Sigmoid colon (tissue), 7 donors: ENCODE data around the gene NLRX1. TPM values are rescaled to one million over a fixed set of nuclear protein-coding genes. Genes with fewer than 3 reads are reported as not detected.
"Not testable (repeated sequence)": the region's sequence is repeated elsewhere in the genome, so short reads cannot be mapped to it uniquely, and the experiment has no call there.

Source experiments
- DNase-seq: peaks from one replicate; pipeline ENCODE4 v3.0.0-alpha.2; 2019
- H3K27ac ChIP-seq, 4 donors: fragments of 200-600 bp; sonication (generic); one replicate each; pipeline ENCODE4 v1.5.1; 2016 to 2019; ENCODE audit warnings: mild to moderate bottlenecking in 1 of 4
- H3K27me3 ChIP-seq, 3 donors: fragments of 200-600 bp; sonication (generic); one replicate each; pipeline ENCODE4 v1.5.1; 2019; ENCODE audit warnings: mild to moderate bottlenecking in 1 of 3
- H3K36me3 ChIP-seq, 4 donors: fragments of 200-600 bp; sonication (generic); one replicate each; pipeline ENCODE4 v1.5.1; 2016 to 2019
- H3K4me1 ChIP-seq, 4 donors: fragments of 200-600 bp; sonication (generic); one replicate each; pipeline ENCODE4 v1.5.1; 2017 to 2019
- H3K4me3 ChIP-seq, 4 donors: fragments of 200-600 bp; sonication (generic); one replicate each; pipeline ENCODE4 v1.5.1; 2017 to 2019; ENCODE audit warnings: mild to moderate bottlenecking in 2 of 4, moderate library complexity in 1 of 4
- H3K9me3 ChIP-seq, 4 donors: fragments of 200-600 bp in 3 of 4; sonication (generic) in 3 of 4; one replicate each; pipeline versions ENCODE4 v1.5.1 to v1.6.1; 2013 to 2019
- CTCF ChIP-seq, 4 experiments: fragments of 450-650 bp in 3 of 4; fragments of 200-600 bp in 1 of 4; IDR thresholded peaks; one replicate each; pipeline ENCODE4 v1.5.1; 2016 to 2019; ENCODE audit warnings: antibody characterized with exemption in 4 of 4, mild to moderate bottlenecking in 3 of 4, moderate library complexity in 2 of 4
- EP300 ChIP-seq, 4 donors: sonication (generic); formaldehyde crosslinking; IDR thresholded peaks; one replicate each; pipeline ENCODE4 v1.6.1; 2017; ENCODE audit warnings: antibody characterized with exemption in 4 of 4
- POLR2A ChIP-seq, 2 donors: fragments of 450-650 bp; IDR thresholded peaks; one replicate each; pipeline ENCODE4 v1.6.1; 2016; ENCODE audit warnings: antibody characterized with exemption in 2 of 2, mild to moderate bottlenecking in 2 of 2, moderate library complexity in 2 of 2
- POLR2AphosphoS5 ChIP-seq, 4 donors: sonication (generic); formaldehyde crosslinking; IDR thresholded peaks; one replicate each; pipeline ENCODE4 v1.6.1; 2017; ENCODE audit warnings: antibody characterized with exemption in 4 of 4
- WGBS, 2 donors: extraction: QIAGEN DNeasy Blood & Tissue Kit; methylation state at CpG; one replicate each; pipeline ENCODE4 v1.1.7; 2013; 5-methylcytosine and 5-hydroxymethylcytosine counted together
- intact Hi-C: fragments of 100-400 bp; cut with DNase I; formaldehyde crosslinking; loops from one replicate; pipeline ENCODE4 v1.15.1; 2023
- polyA plus RNA-seq, 3 donors: library from polyadenylated mRNA; stranded (reverse); fragments of 200-250 nt; gene quantifications; one replicate each; pipeline ENCODE4 v1.2.3, GENCODE V29; 2013
- total RNA-seq, 4 donors: library from RNA; depleted of rRNA; stranded (reverse); fragments of >200 nt; gene quantifications; one replicate each; pipeline ENCODE4 v1.1.0, GENCODE V29; 2016
- donor health status: healthy with polysubstance abuse.
- donor health status: Bipolar disorder and iron deficiency.
- donor health status: healthy.

The NLRX1 gene
- total and polyA plus RNA-seq, 7 donors = 3.9 to 21.9 (median 10.7) TPM

DNA sequence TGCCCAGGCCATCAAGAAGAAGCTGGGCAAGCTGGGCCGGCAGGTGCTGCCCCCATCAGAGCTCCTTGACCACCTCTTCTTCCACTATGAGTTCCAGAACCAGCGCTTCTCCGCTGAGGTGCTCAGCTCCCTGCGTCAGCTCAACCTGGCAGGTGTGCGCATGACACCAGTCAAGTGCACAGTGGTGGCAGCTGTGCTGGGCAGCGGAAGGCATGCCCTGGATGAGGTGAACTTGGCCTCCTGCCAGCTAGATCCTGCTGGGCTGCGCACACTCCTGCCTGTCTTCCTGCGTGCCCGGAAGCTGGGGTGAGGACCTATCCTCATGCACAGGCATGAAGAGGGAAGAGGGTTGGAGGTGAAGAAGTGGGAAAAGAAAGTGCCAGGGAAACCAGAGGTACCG is 11.5 kb downstream of the NLRX1 start:
- 93 to 95% methylated on average over 10 of the region's 10 CpGs for WGBS, 2 donors
- peaks cover 0 to 73% (median 17%) of the 10 kb centered on the region in 4 donors for H3K36me3 ChIP-seq
- intact Hi-C loops = no loop called here
- H3K27ac ChIP-seq = no peak overlapping the region
- H3K4me3 ChIP-seq = no peak overlapping the region
- no peaks in the 10 kb centered on the region for H3K9me3 ChIP-seq
- no peak for DNase-seq
- no peaks in the 10 kb centered on the region for H3K27me3 ChIP-seq
- H3K4me1 ChIP-seq = no peaks in the 10 kb centered on the region
- TF ChIP-seq POLR2A (IDR thresholded peaks at IDR 0.05) (no peak), CTCF (IDR thresholded peaks at IDR 0.05) (no peak), EP300 (IDR thresholded peaks at IDR 0.05) (no peak), POLR2AphosphoS5 (IDR thresholded peaks at IDR 0.05) (no peak)

GRCh38 chr11:119180729-119181676 is 12.5 kb downstream of the NLRX1 start:
- intact Hi-C loops = no loop called here

DNA sequence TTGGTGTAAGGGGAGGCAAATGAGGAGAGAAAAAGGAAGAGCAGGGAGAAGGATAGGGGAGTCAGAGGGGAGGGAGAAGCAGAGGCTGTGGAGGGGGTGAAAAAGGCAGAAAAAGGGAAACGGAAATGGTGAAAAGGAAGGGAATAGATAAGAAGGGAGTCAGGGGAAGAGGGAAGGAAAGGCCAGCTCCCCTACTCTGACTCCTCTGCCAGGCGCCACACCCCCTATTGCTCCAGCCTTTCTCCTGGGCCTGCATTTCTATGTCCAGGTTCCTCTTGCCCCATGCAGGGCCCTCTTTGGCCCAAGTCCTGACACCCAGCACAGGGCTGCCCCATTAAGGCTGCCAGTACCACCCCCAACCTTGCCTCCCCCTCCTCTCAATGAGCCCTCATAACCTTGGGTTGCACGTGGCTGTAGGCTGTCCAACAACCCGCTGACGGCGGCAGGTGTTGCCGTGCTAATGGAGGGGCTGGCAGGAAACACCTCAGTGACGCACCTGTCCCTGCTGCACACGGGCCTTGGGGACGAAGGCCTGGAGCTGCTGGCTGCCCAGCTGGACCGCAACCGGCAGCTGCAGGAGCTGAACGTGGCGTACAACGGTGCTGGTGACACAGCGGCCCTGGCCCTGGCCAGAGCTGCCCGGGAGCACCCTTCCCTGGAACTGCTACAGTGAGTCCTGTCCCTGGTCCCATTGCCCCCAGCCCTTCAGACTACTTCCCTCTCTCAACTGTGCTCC is 13.3 kb downstream of the NLRX1 start:
- peaks cover 0 to 54% (median 11%) of the 10 kb centered on the region in 4 donors for H3K36me3 ChIP-seq
- 86 to 89% methylated on average over 17 of the region's 17 CpGs for WGBS, 2 donors
- TF ChIP-seq POLR2A (IDR thresholded peaks at IDR 0.05) = no peak
- TF ChIP-seq CTCF (IDR thresholded peaks at IDR 0.05) = no peak
- no peak for TF ChIP-seq POLR2AphosphoS5 (IDR thresholded peaks at IDR 0.05)
- no peak for TF ChIP-seq EP300 (IDR thresholded peaks at IDR 0.05)

More at GRCh38 chr11:119180729-119181676, 12.5 kb downstream of the NLRX1 start:
- H3K4me1 ChIP-seq = no peaks in the 10 kb centered on the region
- H3K27me3 ChIP-seq = peaks cover 0 to 3% (median 0%) of the 10 kb centered on the region in 3 donors
- DNase-seq = no peak
- no peak overlapping the region for H3K4me3 ChIP-seq
- 89 to 93% methylated on average over 6 of the region's 6 CpGs for WGBS, 2 donors
- TF ChIP-seq CTCF (IDR thresholded peaks at IDR 0.05) (no peak), EP300 (IDR thresholded peaks at IDR 0.05) (no peak), POLR2A (IDR thresholded peaks at IDR 0.05) (no peak), POLR2AphosphoS5 (IDR thresholded peaks at IDR 0.05) (no peak)
- peaks cover 0 to 63% (median 12%) of the 10 kb centered on the region in 4 donors for H3K36me3 ChIP-seq
- no peaks in the 10 kb centered on the region for H3K9me3 ChIP-seq
- H3K27ac ChIP-seq = no peak overlapping the region

DNA sequence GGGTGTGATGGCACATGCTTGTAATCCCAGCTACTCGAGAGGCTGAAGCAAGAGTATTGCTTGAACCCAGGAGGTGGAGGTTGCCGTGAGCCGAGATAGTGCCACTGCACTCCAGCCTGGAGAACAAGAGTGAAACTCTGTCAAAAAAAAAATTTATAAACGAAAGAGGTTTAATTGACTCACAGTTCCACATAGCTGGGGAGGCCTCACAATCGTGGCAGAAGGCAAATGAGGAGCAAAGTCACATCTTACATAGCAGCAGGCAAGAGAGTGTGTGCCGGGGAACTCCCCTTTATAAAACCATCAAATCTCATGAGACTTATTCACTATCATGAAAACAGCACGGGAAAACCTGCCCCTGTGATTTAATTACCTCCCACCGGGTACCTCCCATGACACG is 15.9 kb downstream of the NLRX1 start:
- H3K4me3 ChIP-seq, H3K27ac ChIP-seq, H3K9me3 ChIP-seq, DNase-seq, H3K4me1 ChIP-seq, intact Hi-C loops: not testable (repeated sequence)
- 59 to 77% methylated on average over 9 of the region's 9 CpGs for WGBS, 2 donors
- peaks cover 0 to 20% (median 3%) of the 10 kb centered on the region in 3 donors for H3K27me3 ChIP-seq
- H3K36me3 ChIP-seq = peaks cover 0 to 37% (median 6%) of the 10 kb centered on the region in 4 donors

More for the DNA sequence above, 13.3 kb downstream of the NLRX1 start:
- Histone ChIP-seq H3K4me3 (no peak overlapping the region), H3K27ac (no peak overlapping the region), H3K27me3 (peaks cover 0 to 11% (median 0%) of the 10 kb centered on the region in 3 donors), H3K4me1 (no peaks in the 10 kb centered on the region), H3K9me3 (no peaks in the 10 kb centered on the region)
- no peak for DNase-seq
- intact Hi-C loops = no loop called here
